GM10266 (cell line): ENCODE data around the gene FUCA2.

Source experiments
- DNase-seq: peaks from one replicate; pipeline ENCODE4 v3.0.0; 2012; ENCODE audit errors: extremely low spot score
- CTCF ChIP-seq: IDR thresholded peaks from 2 replicates; pipeline ENCODE4 v1.5.1; 2012; ENCODE audit warnings: mild to moderate bottlenecking, low read depth; ENCODE audit not compliant: control insufficient read depth, insufficient read depth; ENCODE audit errors: missing control alignments

Gene FUCA2

GRCh38 chr6:143536461-143536865, 24.9 kb upstream of the FUCA2 start:
- DNase-seq: peak; percentile 65
- no peak for TF ChIP-seq CTCF

DNA sequence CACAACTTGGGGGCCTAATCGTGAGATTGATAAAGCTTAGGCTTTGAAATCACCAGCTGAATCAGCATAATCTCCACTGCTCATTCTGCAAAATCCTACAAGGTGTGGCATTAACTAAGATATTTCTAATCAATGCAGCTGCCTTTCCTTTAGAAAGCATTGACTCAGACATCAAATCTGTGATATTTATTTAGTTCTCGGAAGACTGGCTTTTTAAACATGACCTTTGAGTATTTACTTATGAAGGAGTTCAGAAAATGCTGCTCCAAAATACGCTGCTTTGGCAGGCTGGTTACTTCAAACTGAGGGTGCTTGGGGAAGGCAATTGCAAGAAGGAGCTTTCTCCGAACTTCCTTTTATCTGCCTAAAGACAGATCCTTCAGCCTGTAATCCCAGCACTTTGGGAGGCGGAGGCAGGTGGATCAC, 23.7 kb upstream of the FUCA2 start:
- DNase-seq: no peak
- no peak for TF ChIP-seq CTCF

GRCh38 chr6:143531720-143532499, 20.4 kb upstream of the FUCA2 start:
- no peak for DNase-seq
- TF ChIP-seq CTCF: no peak

DNA sequence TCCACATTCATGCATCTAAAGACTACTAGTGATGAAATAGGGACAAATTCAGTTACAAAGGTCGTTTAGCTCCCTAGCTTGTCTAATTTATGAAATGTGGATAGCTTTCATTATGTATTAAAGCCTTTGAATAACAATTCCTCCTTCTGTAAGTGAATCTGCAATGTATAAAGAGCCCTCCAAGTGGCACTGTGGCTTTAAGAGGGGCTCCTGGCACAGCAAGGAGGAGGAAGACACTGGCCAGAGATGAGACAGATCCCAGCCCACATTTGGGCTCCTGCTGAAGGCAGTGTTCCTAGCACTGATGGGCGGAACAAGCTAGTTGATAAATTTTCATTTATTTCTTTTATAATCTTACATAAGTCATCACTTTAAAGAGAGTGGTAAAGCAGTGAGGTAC, 17.6 kb upstream of the FUCA2 start:
- no peak for DNase-seq
- no peak for TF ChIP-seq CTCF

- DNase-seq: no peak
- TF ChIP-seq CTCF: no peak
Measured at GRCh38 chr6:143528164-143528811, 16.8 kb upstream of the FUCA2 start.

GRCh38 chr6:143527677-143528076, 16.2 kb upstream of the FUCA2 start:
- no peak for TF ChIP-seq CTCF
- DNase-seq: no peak

- TF ChIP-seq CTCF: no peak
- DNase-seq: no peak
Measured at GRCh38 chr6:143525356-143525755, 13.8 kb upstream of the FUCA2 start.
